ENCODE measurements around the gene ATXN10. TPM values are rescaled to one million over a fixed set of nuclear protein-coding genes. Genes with fewer than 3 reads are reported as not detected.

The ATXN10 gene
- total and polyA plus RNA-seq, 2 of the 13 experiments (the other 11 are each of a cell fraction or from before 2014, with no cell fraction given) = 60.1 to 194 TPM

DNA sequence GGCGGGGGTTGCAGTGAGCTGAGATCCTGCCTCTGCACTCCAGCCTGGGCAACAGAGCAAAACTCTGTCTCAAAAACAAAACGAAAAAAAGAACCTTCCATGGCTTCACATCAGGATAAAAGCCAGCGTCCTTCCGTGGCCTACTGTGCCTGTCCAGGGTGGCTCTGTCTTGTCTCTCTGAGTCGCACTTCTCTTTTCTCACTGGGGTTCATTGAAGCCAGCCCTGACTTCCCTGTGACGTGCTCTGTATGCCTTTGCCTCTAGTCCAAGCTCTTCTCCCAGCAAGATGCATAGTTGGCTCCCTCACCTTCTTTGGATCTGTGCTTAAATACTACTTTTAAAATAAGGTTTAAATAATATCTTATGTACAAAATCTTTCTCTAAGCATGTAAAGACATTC is 11.6 kb downstream of the ATXN10 start:
- intact Hi-C loops (cut with micrococcal nuclease; ENCODE audit: unreplicated experiment) = no loop called here
- DNase-seq (ENCODE audit: low spot score) (no peak), FAIRE-seq (no peak), ATAC-seq (no peak)
- Histone ChIP-seq H3K9ac (ENCODE audit: insufficient read depth, low read depth, low read length) (no peak overlapping the region), H3K36me3 (replicated peaks in 1 of 2; ENCODE audit: control insufficient read depth in 1 of 2, insufficient read depth in 2 of 2, low read length in 2 of 2) (0 out of 5 replicates have a peak, but pooled peaks cover 1 to 9% of the 10 kb centered on the region in 2 experiments), H3K9me3 (ENCODE audit: low read length) (no peaks in the 10 kb centered on the region), H3K4me2 (ENCODE audit: low read depth, low read length) (no peak overlapping the region), H4K20me1 (ENCODE audit: insufficient read depth, low read length) (peaks cover 12% of the 10 kb centered on the region), H3K79me2 (ENCODE audit: insufficient read depth, low read length) (peaks cover 93% of the 10 kb centered on the region), H3K4me3 (replicated peaks in 1 of 3; ENCODE audit: insufficient read depth in 1 of 3, low read depth in 2 of 3, low read length in 3 of 3) (no peak overlapping the region), H3K27me3 (ENCODE audit: control insufficient read depth in 1 of 2, insufficient read depth in 2 of 2, low read length in 2 of 2) (no peaks in the 10 kb centered on the region), H3K4me1 (ENCODE audit: insufficient read depth, low read length) (peaks cover 15% of the 10 kb centered on the region), H3K27ac (ENCODE audit: extremely low read length, insufficient read depth, low read length) (no peak overlapping the region), H2AFZ (ENCODE audit: low read length) (no peak overlapping the region)
- POLR2A ChIA-PET = no interaction called here
- BruUV-seq (replicated peaks) = no TSS peak
- TF ChIP-seq ZMAT3 (CRISPR knock-in tag; conservative IDR thresholded peaks at IDR 0.05) = no peak
- no peak for TF ChIP-seq RXRB (CRISPR knock-in tag; IDR thresholded peaks at IDR 0.05; ENCODE audit: borderline replicate concordance)
- TF ChIP-seq, protein P1, sequence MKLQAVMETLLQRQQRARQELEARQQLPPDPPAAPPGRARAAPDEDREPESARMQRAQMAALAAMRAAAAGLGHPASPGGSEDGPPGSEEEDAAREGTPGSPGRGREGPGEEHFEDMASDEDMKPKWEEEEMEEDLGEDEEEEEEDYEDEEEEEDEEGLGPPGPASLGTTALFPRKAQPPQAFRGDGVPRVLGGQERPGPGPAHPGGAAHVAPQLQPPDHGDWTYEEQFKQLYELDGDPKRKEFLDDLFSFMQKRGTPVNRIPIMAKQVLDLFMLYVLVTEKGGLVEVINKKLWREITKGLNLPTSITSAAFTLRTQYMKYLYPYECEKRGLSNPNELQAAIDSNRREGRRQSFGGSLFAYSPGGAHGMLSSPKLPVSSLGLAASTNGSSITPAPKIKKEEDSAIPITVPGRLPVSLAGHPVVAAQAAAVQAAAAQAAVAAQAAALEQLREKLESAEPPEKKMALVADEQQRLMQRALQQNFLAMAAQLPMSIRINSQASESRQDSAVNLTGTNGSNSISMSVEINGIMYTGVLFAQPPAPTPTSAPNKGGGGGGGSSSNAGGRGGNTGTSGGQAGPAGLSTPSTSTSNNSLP (IDR thresholded peaks at IDR 0.05; ENCODE audit: low read depth, low read length) = no peak
- TF ChIP-seq, protein P2, sequence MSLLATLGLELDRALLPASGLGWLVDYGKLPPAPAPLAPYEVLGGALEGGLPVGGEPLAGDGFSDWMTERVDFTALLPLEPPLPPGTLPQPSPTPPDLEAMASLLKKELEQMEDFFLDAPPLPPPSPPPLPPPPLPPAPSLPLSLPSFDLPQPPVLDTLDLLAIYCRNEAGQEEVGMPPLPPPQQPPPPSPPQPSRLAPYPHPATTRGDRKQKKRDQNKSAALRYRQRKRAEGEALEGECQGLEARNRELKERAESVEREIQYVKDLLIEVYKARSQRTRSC (CRISPR knock-in tag; IDR thresholded peaks at IDR 0.05; ENCODE audit: low read depth) = no peak
- TF ChIP-seq ZNF34 (CRISPR knock-in tag; IDR thresholded peaks at IDR 0.05; ENCODE audit: borderline replicate concordance) = no peak
- TF ChIP-seq, protein P3, sequence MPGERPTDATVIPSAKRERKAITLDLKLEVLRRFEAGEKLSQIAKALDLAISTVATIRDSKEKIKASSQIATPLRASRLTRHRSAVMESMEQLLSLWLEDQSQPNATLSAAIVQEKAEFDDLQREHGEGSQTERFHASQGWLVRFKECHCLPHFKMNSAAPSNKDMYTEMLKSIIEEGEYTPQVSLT (CRISPR knock-in tag; IDR thresholded peaks at IDR 0.05; ENCODE audit: borderline replicate concordance, low read depth) = no peak
- no peak for TF ChIP-seq SOX6 (IDR thresholded peaks at IDR 0.05)
- TF ChIP-seq SOX6 (CRISPR knock-in tag; IDR thresholded peaks at IDR 0.05) = no peak
- TF ChIP-seq GLI4 (CRISPR knock-in tag; IDR thresholded peaks at IDR 0.05; ENCODE audit: borderline replicate concordance) = no peak
- TF ChIP-seq ZNF501 (CRISPR knock-in tag; IDR thresholded peaks at IDR 0.05) = no peak
- TF ChIP-seq ZSCAN29 (CRISPR knock-in tag; conservative IDR thresholded peaks at IDR 0.05) = no peak
- TF ChIP-seq SSRP1 (CRISPR knock-in tag; IDR thresholded peaks at IDR 0.05) = no peak
- TF ChIP-seq, protein P4, sequence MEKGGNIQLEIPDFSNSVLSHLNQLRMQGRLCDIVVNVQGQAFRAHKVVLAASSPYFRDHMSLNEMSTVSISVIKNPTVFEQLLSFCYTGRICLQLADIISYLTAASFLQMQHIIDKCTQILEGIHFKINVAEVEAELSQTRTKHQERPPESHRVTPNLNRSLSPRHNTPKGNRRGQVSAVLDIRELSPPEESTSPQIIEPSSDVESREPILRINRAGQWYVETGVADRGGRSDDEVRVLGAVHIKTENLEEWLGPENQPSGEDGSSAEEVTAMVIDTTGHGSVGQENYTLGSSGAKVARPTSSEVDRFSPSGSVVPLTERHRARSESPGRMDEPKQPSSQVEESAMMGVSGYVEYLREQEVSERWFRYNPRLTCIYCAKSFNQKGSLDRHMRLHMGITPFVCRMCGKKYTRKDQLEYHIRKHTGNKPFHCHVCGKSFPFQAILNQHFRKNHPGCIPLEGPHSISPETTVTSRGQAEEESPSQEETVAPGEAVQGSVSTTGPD (CRISPR knock-in tag; IDR thresholded peaks at IDR 0.05) = no peak
- no peak for TF ChIP-seq NFE2L2 (IDR thresholded peaks at IDR 0.05; ENCODE audit: low read length)
- CTCF ChIA-PET (ENCODE audit: low intra/inter-chr PET ratio, low total read pairs) = no interaction called here
- in situ Hi-C loops (cut with HindIII; ENCODE audit: extremely low pct_ligation_motif_present, low pct_unique_long_range_greater_than_20kb) = no loop called here
- over 99% methylated on average over 6 of the region's 6 CpGs for WGBS (ENCODE audit: low lambda C conversion rate)

Data from HepG2 (cell line).